OCI-M1 (cell line): ENCODE measurements around the gene TAPBP.
"Not testable (repeated sequence)": the region's sequence is repeated elsewhere in the genome, so short reads cannot be mapped to it uniquely, and the experiment has no call there.

Experiments used
- DNase-seq: peaks from one replicate; lab custom pipeline; 2025; lab: John Stamatoyannopoulos, UW

The TAPBP gene

GRCh38 chr6:33276581-33276863, 37.4 kb downstream of the TAPBP start:
- DNase-seq = no peak

- not testable (repeated sequence) for DNase-seq
Observed at GRCh38 chr6:33275795-33276580, 37.9 kb downstream of the TAPBP start.

- DNase-seq = no peak
Observed at GRCh38 chr6:33273924-33274902, 39.7 kb downstream of the TAPBP start.

- DNase-seq = no peak
Observed at GRCh38 chr6:33273129-33273923, 40.6 kb downstream of the TAPBP start.

GRCh38 chr6:33272275-33273128, 41.4 kb downstream of the TAPBP start:
- no peak for DNase-seq

- peak; percentile 99 for DNase-seq
Observed at GRCh38 chr6:33271468-33272274, 42.2 kb downstream of the TAPBP start, which contains the start of the genes RPS18 and VPS52. Gene RPS18 (plus strand): TSS chr6:33272075. CDS start chr6:33272120, 45 bp downstream. Gene VPS52 (minus strand): TSS chr6:33271876. CDS start chr6:33271675, 201 bp downstream.

- DNase-seq = peak; percentile 83
Observed at GRCh38 chr6:33271117-33271467, 42.8 kb downstream of the TAPBP start.

- no peak for DNase-seq
Observed at GRCh38 chr6:33264015-33264414, 49.9 kb downstream of the TAPBP start.

- DNase-seq = not testable (repeated sequence)
Observed at GRCh38 chr6:33262490-33262889, 51.4 kb downstream of the TAPBP start.

GRCh38 chr6:33259032-33259431, 54.8 kb downstream of the TAPBP start:
- no peak for DNase-seq

- no peak for DNase-seq
Observed at GRCh38 chr6:33254591-33254990, 59.3 kb downstream of the TAPBP start.

- DNase-seq = no peak
Observed at GRCh38 chr6:33252759-33253158, 61.1 kb downstream of the TAPBP start.

GRCh38 chr6:33251395-33252012, 62.4 kb downstream of the TAPBP start:
- peak; percentile 33 for DNase-seq

- no peak for DNase-seq
Observed at GRCh38 chr6:33250731-33251130, 63.1 kb downstream of the TAPBP start.

- DNase-seq = no peak
Observed at GRCh38 chr6:33249732-33250630, 63.9 kb downstream of the TAPBP start.
